GM12892 (cell line): ENCODE measurements around the gene ST6GALNAC4.

Experiments used
- POLR2A ChIP-seq: IDR thresholded peaks from 2 replicates; pipeline ENCODE4 v1.6.1; 2011; ENCODE audit warnings: low read depth, low read length, control low read depth
- POLR2AphosphoS5 ChIP-seq: IDR thresholded peaks from 2 replicates; pipeline ENCODE4 v1.6.1; 2011; ENCODE audit warnings: low read depth, low read length, control low read depth
- TAF1 ChIP-seq: IDR thresholded peaks from 2 replicates; pipeline ENCODE4 v1.6.1; 2011; ENCODE audit warnings: low read depth, mild to moderate bottlenecking, control low read depth, low read length, borderline replicate concordance

GRCh38 chr9:127912882-127913281 lies 4.0 kb downstream of the ST6GALNAC4 start:
- TF ChIP-seq POLR2A (no peak), POLR2AphosphoS5 (no peak), TAF1 (no peak)
